CD14-positive monocyte (primary cell): ENCODE results near the gene RNF13. TPM values are rescaled to one million over a fixed set of nuclear protein-coding genes. Genes with fewer than 3 reads are reported as not detected.

Source experiments
- DNase-seq, 3 donors: peaks; one replicate each; pipeline ENCODE4 v3.0.0-alpha.2; 2011 to 2022
- H2AFZ ChIP-seq: 2 replicates; pipeline ENCODE4 v1.6.0; 2012; ENCODE audit warnings: mild to moderate bottlenecking, low read depth, low read length, inconsistent platforms; ENCODE audit not compliant: insufficient read depth, poor library complexity, severe bottlenecking
- H3K27ac ChIP-seq, 2 donors: 1 replicate in 1 of 2; 2 replicates in 1 of 2; pipeline ENCODE4 v1.5.1; 2012 to 2013; ENCODE audit warnings: low read length in 2 of 2, control low read depth in 1 of 2, inconsistent platforms in 1 of 2, low read depth in 1 of 2, mild to moderate bottlenecking in 1 of 2
- H3K27me3 ChIP-seq, 2 donors: one replicate each; pipeline versions ENCODE4 v1.6.0 to v1.6.1; 2011 to 2013; ENCODE audit warnings: low read length in 2 of 2; ENCODE audit not compliant: control insufficient read depth in 2 of 2, insufficient read depth in 2 of 2
- H3K36me3 ChIP-seq, 2 donors: replicated peaks in 1 of 2; 1 replicate in 1 of 2; 2 replicates in 1 of 2; pipeline versions ENCODE4 v1.5.1 to v1.6.1; 2012 to 2013; ENCODE audit warnings: low read length in 2 of 2, control low read depth in 1 of 2, inconsistent platforms in 1 of 2, mild to moderate bottlenecking in 1 of 2; ENCODE audit not compliant: insufficient read depth in 2 of 2, control insufficient read depth in 1 of 2
- H3K4me1 ChIP-seq, 2 donors: 1 replicate in 1 of 2; 2 replicates in 1 of 2; pipeline versions ENCODE4 v1.5.1 to v1.6.1; 2012 to 2013; ENCODE audit warnings: low read length in 2 of 2, control low read depth in 1 of 2, inconsistent platforms in 1 of 2, mild to moderate bottlenecking in 1 of 2, moderate library complexity in 1 of 2; ENCODE audit not compliant: insufficient read depth in 2 of 2, control insufficient read depth in 1 of 2
- H3K4me2 ChIP-seq: replicated peaks from 2 replicates; pipeline ENCODE3; 2012; ENCODE audit warnings: low read length, moderate library complexity, mild to moderate bottlenecking; ENCODE audit not compliant: poor library complexity, severe bottlenecking; ENCODE audit errors: extremely low read depth
- H3K4me3 ChIP-seq, 3 experiments: fragments of 200-600 bp in 1 of 3; sonication (generic) in 1 of 3; replicated peaks in 1 of 3; 1 replicate in 2 of 3; 2 replicates in 1 of 3; pipeline ENCODE4 v1.5.1; 2011 to 2013; ENCODE audit warnings: low read length in 3 of 3, mild to moderate bottlenecking in 3 of 3, control low read depth in 2 of 3, low read depth in 2 of 3, inconsistent platforms in 1 of 3, moderate library complexity in 1 of 3
- H3K79me2 ChIP-seq: 2 replicates; pipeline ENCODE4 v1.6.0; 2012; ENCODE audit warnings: mild to moderate bottlenecking, control low read depth, inconsistent platforms, low read length, moderate library complexity; ENCODE audit not compliant: insufficient read depth
- H3K9ac ChIP-seq: 2 replicates; pipeline ENCODE4 v1.6.0; 2017; ENCODE audit warnings: low read length, mild to moderate bottlenecking; ENCODE audit not compliant: insufficient read depth, poor library complexity, severe bottlenecking
- H3K9me3 ChIP-seq, 2 donors: replicated peaks in 1 of 2; 1 replicate in 1 of 2; 2 replicates in 1 of 2; pipeline versions ENCODE4 v1.5.1 to v1.6.1; 2012 to 2013; ENCODE audit warnings: low read length in 2 of 2, control low read depth in 1 of 2; ENCODE audit not compliant: control insufficient read depth in 1 of 2, insufficient read depth in 1 of 2
- H4K20me1 ChIP-seq: 2 replicates; pipeline ENCODE4 v1.6.0; 2012; ENCODE audit warnings: mild to moderate bottlenecking, low read length, control low read depth, moderate library complexity; ENCODE audit not compliant: insufficient read depth
- H3K27ac Mint-ChIP-seq, 7 donors: one replicate each; pipeline ENCODE4 v1.8.0; 2020; ENCODE audit warnings: mild to moderate bottlenecking in 7 of 7, mixed read lengths in 7 of 7, moderate library complexity in 6 of 7, inconsistent platforms in 2 of 7
- H3K27me3 Mint-ChIP-seq, 3 donors: one replicate each; pipeline ENCODE4 v1.8.0; 2021 to 2022; ENCODE audit warnings: low read depth in 3 of 3, mild to moderate bottlenecking in 3 of 3, mixed read lengths in 3 of 3, moderate library complexity in 3 of 3, inconsistent platforms in 1 of 3
- H3K36me3 Mint-ChIP-seq, 2 donors: one replicate each; pipeline ENCODE4 v1.8.0; 2020; ENCODE audit warnings: mixed read lengths in 2 of 2, inconsistent platforms in 1 of 2, mild to moderate bottlenecking in 1 of 2
- H3K4me1 Mint-ChIP-seq: one replicate; pipeline ENCODE4 v1.8.0; 2020; ENCODE audit warnings: mild to moderate bottlenecking, mixed read lengths
- H3K4me3 Mint-ChIP-seq, 2 donors: one replicate each; pipeline ENCODE4 v1.8.0; 2020; ENCODE audit warnings: mild to moderate bottlenecking in 2 of 2, mixed read lengths in 2 of 2, moderate library complexity in 1 of 2
- H3K9me3 Mint-ChIP-seq, 7 donors: one replicate each; pipeline ENCODE4 v1.8.0; 2020 to 2022; ENCODE audit warnings: mixed read lengths in 7 of 7, mild to moderate bottlenecking in 6 of 7, moderate library complexity in 6 of 7, inconsistent platforms in 2 of 7
- CTCF ChIP-seq: fragments of 200-600 bp; IDR thresholded peaks from one replicate; pipeline ENCODE4 v1.8.0; 2022; ENCODE audit warnings: antibody characterized with exemption, mild to moderate bottlenecking
- intact Hi-C, 2 donors: fragments of 100-400 bp; cut with micrococcal nuclease; formaldehyde crosslinking; loops; one replicate each; pipeline versions ENCODE4 v1.15.0 to v1.15.1; 2023
- polyA plus RNA-seq, 3 donors: library from polyadenylated mRNA; depleted of rRNA in 1 of 3; unstranded in 2 of 3; stranded (reverse) in 1 of 3; fragments of 300-500 nt in 2 of 3; fragments of >200 nt in 1 of 3; fragmentation: Illumina TruSeq in 2 of 3; gene quantifications; 1 replicate in 2 of 3; 2 replicates in 1 of 3; pipeline ENCODE4 v1.2.3, GENCODE V29; 2012 to 2021

Gene RNF13
- polyA plus RNA-seq, 3 donors, result 95.4 to 481 (median 462) TPM

DNA sequence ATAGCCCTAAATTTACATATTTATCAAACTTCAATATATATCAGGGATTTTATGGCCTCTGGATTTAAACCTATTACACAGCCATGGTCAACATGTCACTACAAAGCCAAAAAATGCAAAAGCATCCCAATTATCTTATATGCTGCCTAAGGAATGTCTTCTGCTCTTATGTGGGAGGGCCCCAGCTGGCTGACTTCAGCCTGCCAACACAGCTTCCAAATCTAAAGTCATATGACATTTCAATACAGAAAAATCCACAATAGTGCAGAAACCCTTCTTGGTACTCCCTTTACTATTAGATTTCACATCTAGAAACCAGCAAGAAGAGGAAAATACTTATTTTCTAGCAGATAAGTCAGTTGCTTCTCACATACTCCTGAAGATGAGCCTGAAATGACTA, 151.3 kb downstream of the RNF13 start:
- Histone ChIP-seq H2AFZ (no peak overlapping the region), H3K4me2 (no peak overlapping the region), H3K4me1 (peaks cover 0 to 1% of the 10 kb centered on the region in 2 donors), H3K27me3 (peaks cover 9 to 15% of the 10 kb centered on the region in 2 donors), H3K9me3 (no peaks in the 10 kb centered on the region), H3K9ac (no peak overlapping the region), H3K79me2 (no peaks in the 10 kb centered on the region), H4K20me1 (peaks cover 74% of the 10 kb centered on the region), H3K36me3 (peaks cover 10 to 54% of the 10 kb centered on the region in 2 donors), H3K4me3 (no peak overlapping the region), H3K27ac (no peak overlapping the region)
- no peak for TF ChIP-seq CTCF
- H3K4me1 Mint-ChIP-seq, result peaks cover 5% of the 10 kb centered on the region
- H3K4me3 Mint-ChIP-seq, result no peak overlapping the region
- DNase-seq, result no peak
- H3K9me3 Mint-ChIP-seq, result peaks cover 0 to 4% (median 0%) of the 10 kb centered on the region in 7 donors
- H3K27me3 Mint-ChIP-seq, result peaks cover 9 to 13% (median 13%) of the 10 kb centered on the region in 3 donors
- H3K27ac Mint-ChIP-seq, result no peak overlapping the region
- intact Hi-C loops, result loop anchor here in 1 of 2 donors (10.0 kb wide), 1 partner anchor 221 kb away; no protein-coding TSS in a partner anchor
- H3K36me3 Mint-ChIP-seq, result peaks cover 37 to 40% of the 10 kb centered on the region in 2 donors

GRCh38 chr3:149965278-149965677, 152.3 kb downstream of the RNF13 start:
- H3K4me1 Mint-ChIP-seq, result peaks cover 11% of the 10 kb centered on the region
- no peak for TF ChIP-seq CTCF
- Histone ChIP-seq H4K20me1 (peaks cover 76% of the 10 kb centered on the region), H3K27ac (no peak overlapping the region), H3K9me3 (no peaks in the 10 kb centered on the region), H2AFZ (no peak overlapping the region), H3K79me2 (no peaks in the 10 kb centered on the region), H3K4me3 (no peak overlapping the region), H3K27me3 (peaks cover 18 to 25% of the 10 kb centered on the region in 2 donors), H3K36me3 (peaks cover 5 to 46% of the 10 kb centered on the region in 2 donors), H3K9ac (no peak overlapping the region), H3K4me1 (peaks cover 6 to 11% of the 10 kb centered on the region in 2 donors), H3K4me2 (no peak overlapping the region)
- H3K27me3 Mint-ChIP-seq, result peaks cover 18 to 23% (median 22%) of the 10 kb centered on the region in 3 donors
- H3K4me3 Mint-ChIP-seq, result no peak overlapping the region
- intact Hi-C loops, result loop anchor here in 1 of 2 donors (5.0 to 10.0 kb wide), 2 partner anchors 220 to 257 kb away; no protein-coding TSS in a partner anchor
- peaks cover 34 to 40% of the 10 kb centered on the region in 2 donors for H3K36me3 Mint-ChIP-seq
- H3K27ac Mint-ChIP-seq, result no peak overlapping the region
- H3K9me3 Mint-ChIP-seq, result peaks cover 0 to 7% (median 0%) of the 10 kb centered on the region in 7 donors
- peak in 1 of 3 donors; percentile 31 for DNase-seq
